IPS-18a (cell line): Measurements from ENCODE around the gene GINS2.

Source experiments
- H3K27ac ChIP-seq: one replicate; pipeline ENCODE4 v1.5.1; 2013; ENCODE audit warnings: low read length
- H3K27me3 ChIP-seq: one replicate; pipeline ENCODE4 v1.6.1; 2013; ENCODE audit warnings: mild to moderate bottlenecking, low read length; ENCODE audit not compliant: control insufficient read depth, insufficient read depth
- H3K36me3 ChIP-seq: one replicate; pipeline ENCODE4 v1.6.1; 2013; ENCODE audit warnings: low read depth, low read length; ENCODE audit not compliant: control insufficient read depth
- H3K4me1 ChIP-seq: one replicate; pipeline ENCODE4 v1.6.1; 2013; ENCODE audit warnings: low read depth, low read length; ENCODE audit not compliant: control insufficient read depth
- H3K4me3 ChIP-seq: one replicate; pipeline ENCODE4 v1.5.1; 2013; ENCODE audit warnings: low read length
- H3K9ac ChIP-seq: one replicate; pipeline ENCODE4 v1.6.1; 2013; ENCODE audit warnings: mild to moderate bottlenecking, low read length, moderate library complexity
- H3K9me3 ChIP-seq: one replicate; pipeline ENCODE4 v1.6.1; 2013; ENCODE audit warnings: low read depth, low read length; ENCODE audit not compliant: control insufficient read depth

GINS2 gene

DNA sequence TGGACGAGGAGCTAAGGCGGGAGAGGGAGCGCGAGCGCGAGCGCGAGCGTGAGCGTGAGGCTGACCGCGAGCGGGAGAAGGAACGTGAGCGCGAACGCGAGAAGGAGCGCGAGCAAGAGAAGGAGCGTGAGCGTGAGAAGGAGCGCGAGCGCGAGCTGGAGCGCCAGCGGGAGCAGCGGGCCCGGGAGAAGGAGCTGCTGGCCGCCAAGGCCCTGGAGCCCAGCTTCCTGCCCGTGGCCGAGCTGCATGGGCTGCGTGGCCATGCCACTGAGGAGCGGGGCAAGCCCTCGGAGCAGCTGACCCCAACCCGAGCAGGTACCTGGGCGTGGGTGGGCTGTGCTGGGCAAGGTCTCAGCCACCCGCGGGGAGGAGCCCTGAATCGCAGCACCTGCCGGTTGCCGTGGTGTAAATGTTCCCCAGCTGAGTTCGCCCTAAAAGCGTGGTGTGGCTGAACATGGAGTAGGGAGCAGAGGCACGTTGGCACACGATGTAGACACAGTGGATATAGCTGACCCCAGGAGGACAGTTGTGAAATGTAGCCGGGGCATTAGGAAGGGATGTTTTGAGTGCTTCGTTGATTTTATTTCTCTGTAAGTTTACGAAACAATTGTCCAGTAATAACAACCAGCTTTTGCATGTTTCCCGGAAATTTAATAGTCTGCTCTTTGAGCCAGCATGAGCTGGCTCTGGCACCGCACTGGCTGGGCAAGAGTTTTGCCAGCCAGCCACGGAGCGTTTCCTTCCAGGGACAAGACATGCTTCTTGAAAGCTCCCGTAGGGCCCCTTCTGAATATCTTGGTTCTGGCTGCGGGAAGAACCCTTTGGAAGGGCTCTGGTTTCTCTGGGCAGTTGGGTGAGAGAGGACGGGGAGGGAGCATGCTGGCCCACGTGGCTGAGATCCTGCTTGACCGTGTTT lies 32.1 kb downstream of the GINS2 start:
- H3K27ac ChIP-seq: no peak overlapping the region

DNA sequence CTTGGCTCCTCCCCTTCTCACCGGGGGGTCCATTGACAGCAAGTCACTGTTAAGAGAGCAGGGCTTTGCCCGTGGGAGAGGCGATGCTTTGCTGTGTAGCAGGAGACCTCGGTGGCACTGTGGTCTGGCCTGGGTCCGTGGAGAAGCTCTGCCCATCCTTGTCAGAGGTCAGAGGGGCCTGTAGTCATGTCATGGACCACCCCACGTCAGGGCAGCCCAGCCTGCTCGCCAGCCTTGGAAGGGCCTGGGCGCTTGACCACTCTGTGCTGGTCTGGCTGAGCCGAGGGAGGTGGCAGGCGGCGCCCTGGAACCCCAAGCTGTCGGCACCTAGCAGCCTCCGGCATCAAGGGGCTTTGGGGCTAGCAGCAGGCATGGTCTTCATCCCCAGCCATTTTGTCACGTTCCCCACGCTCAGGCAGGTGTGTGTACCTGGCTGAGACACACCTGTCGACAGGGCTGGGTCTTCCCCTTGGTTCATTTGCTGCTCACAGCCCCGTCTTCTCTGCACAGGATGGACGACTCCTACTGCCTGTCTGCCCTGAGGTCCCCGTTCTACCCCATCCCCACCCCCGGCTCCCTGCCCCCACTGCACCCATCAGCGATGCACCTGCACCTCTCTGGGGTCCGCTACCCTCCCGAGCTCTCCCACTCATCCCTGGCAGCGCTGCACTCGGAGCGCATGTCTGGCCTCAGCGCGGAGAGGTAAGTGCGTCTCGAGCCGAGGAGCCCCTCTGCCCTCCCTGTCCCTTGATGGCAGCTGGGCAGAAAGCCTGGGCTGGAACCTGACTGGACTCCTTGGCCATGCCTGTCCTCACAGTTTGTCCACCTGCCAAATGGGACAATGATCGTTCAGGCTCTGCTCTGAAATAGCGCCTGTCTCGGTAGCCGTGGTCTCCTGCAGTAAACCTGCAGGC lies 33.3 kb downstream of the GINS2 start:
- H3K27ac ChIP-seq: no peak overlapping the region
- no peak overlapping the region for H3K4me3 ChIP-seq
- no peaks in the 10 kb centered on the region for H3K4me1 ChIP-seq
- H3K36me3 ChIP-seq: peaks cover 51% of the 10 kb centered on the region
- H3K9me3 ChIP-seq: no peaks in the 10 kb centered on the region
- H3K27me3 ChIP-seq: no peaks in the 10 kb centered on the region
- no peak overlapping the region for H3K9ac ChIP-seq

More for the DNA sequence above, 32.1 kb downstream of the GINS2 start:
- H3K27me3 ChIP-seq: no peaks in the 10 kb centered on the region
- H3K9ac ChIP-seq: no peak overlapping the region
- H3K4me3 ChIP-seq: no peak overlapping the region
- no peaks in the 10 kb centered on the region for H3K4me1 ChIP-seq
- no peaks in the 10 kb centered on the region for H3K9me3 ChIP-seq
- peaks cover 55% of the 10 kb centered on the region for H3K36me3 ChIP-seq

- H3K36me3 ChIP-seq: peaks cover 51% of the 10 kb centered on the region
- H3K4me3 ChIP-seq: no peak overlapping the region
- H3K4me1 ChIP-seq: no peaks in the 10 kb centered on the region
- no peak overlapping the region for H3K27ac ChIP-seq
- H3K9me3 ChIP-seq: no peaks in the 10 kb centered on the region
- no peaks in the 10 kb centered on the region for H3K27me3 ChIP-seq
- no peak overlapping the region for H3K9ac ChIP-seq
Observed at GRCh38 chr16:85654251-85655095, 34.3 kb downstream of the GINS2 start.

DNA sequence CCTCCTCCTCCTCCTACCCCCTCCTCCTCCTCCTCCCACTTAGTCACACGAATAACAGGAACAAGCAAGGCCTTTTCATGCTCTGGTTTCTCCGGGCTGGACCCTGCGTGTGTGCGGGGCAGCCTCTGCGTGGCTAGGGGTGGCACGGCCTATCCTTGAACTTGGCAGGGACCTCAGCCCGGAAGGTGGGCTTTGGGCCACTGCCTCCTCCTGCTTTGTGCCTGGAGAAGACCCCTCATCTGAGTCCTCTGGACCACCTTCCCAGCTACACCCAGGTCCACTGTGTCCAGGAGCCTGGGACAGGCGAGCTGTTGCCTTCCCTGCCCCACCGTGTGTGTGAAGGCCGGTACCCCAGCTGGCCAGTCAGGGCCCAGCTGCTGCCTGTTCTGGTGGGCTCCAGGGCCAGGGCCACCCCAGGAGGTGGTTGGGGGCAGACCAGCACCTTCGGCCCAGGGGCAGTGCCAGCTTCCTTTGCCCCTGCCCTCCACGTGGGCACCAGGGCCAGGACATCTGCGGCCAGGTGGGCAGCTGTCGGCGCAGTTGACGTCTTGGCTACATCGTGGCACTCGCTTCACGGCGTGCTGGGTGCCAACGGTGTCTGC lies 35.4 kb downstream of the GINS2 start:
- Histone ChIP-seq H3K9ac (no peak overlapping the region), H3K36me3 (peaks cover 44% of the 10 kb centered on the region), H3K27ac (no peak overlapping the region), H3K4me3 (no peak overlapping the region), H3K27me3 (no peaks in the 10 kb centered on the region), H3K4me1 (no peaks in the 10 kb centered on the region), H3K9me3 (no peaks in the 10 kb centered on the region)

- Histone ChIP-seq H3K27ac (no peak overlapping the region), H3K36me3 (peaks cover 36% of the 10 kb centered on the region), H3K9me3 (no peaks in the 10 kb centered on the region), H3K4me3 (no peak overlapping the region), H3K9ac (no peak overlapping the region), H3K27me3 (no peaks in the 10 kb centered on the region), H3K4me1 (no peaks in the 10 kb centered on the region)
Observed at GRCh38 chr16:85652431-85653221, 36.1 kb downstream of the GINS2 start.

GRCh38 chr16:85651629-85652430 lies 36.9 kb downstream of the GINS2 start:
- no peak overlapping the region for H3K9ac ChIP-seq
- peaks cover 30% of the 10 kb centered on the region for H3K36me3 ChIP-seq
- no peaks in the 10 kb centered on the region for H3K4me1 ChIP-seq
- no peak overlapping the region for H3K27ac ChIP-seq
- H3K27me3 ChIP-seq: no peaks in the 10 kb centered on the region
- no peaks in the 10 kb centered on the region for H3K9me3 ChIP-seq
- no peak overlapping the region for H3K4me3 ChIP-seq

GRCh38 chr16:85650844-85651628 lies 37.7 kb downstream of the GINS2 start:
- Histone ChIP-seq H3K9ac (no peak overlapping the region), H3K4me1 (no peaks in the 10 kb centered on the region), H3K27ac (no peak overlapping the region), H3K4me3 (no peak overlapping the region), H3K27me3 (no peaks in the 10 kb centered on the region), H3K36me3 (peaks cover 22% of the 10 kb centered on the region), H3K9me3 (no peaks in the 10 kb centered on the region)

- no peak overlapping the region for H3K9ac ChIP-seq
Observed at GRCh38 chr16:85650135-85650843, 38.5 kb downstream of the GINS2 start.

More at GRCh38 chr16:85650135-85650843, 38.5 kb downstream of the GINS2 start:
- peaks cover 15% of the 10 kb centered on the region for H3K36me3 ChIP-seq
- no peaks in the 10 kb centered on the region for H3K9me3 ChIP-seq
- no peaks in the 10 kb centered on the region for H3K4me1 ChIP-seq
- no peaks in the 10 kb centered on the region for H3K27me3 ChIP-seq
- H3K4me3 ChIP-seq: no peak overlapping the region
- no peak overlapping the region for H3K27ac ChIP-seq
